HepG2 (cell line): ENCODE results near the gene CLDN14. TPM values are rescaled to one million over a fixed set of nuclear protein-coding genes. Genes with fewer than 3 reads are reported as not detected.

Experiments used
- ATAC-seq: fragments of 200-7000 bp; cut with Tn5 transposase; 3 replicates; pipeline ENCODE4 v1.9.1; 2020; ENCODE audit warnings: mild to moderate bottlenecking, moderate library complexity
- BruUV-seq: library from RNA; stranded (reverse); fragments of 400-500 nt; replicated peaks from 2 replicates; lab custom pipeline; 2021; lab: Mats Ljungman, UMichigan
- CTCF ChIA-PET: fragments of 300-600 bp; formaldehyde crosslinking; extraction: SDS; loops from one replicate; lab custom pipeline; 2021; ENCODE audit warnings: low total read pairs, inconsistent platforms, low intra/inter-chr PET ratio; lab: Yijun Ruan, JAX
- POLR2A ChIA-PET: fragments of 350-600 bp; sonication (Branson Sonifier 250); formaldehyde crosslinking; loops from one replicate; lab custom pipeline; 2020; ENCODE audit warnings: antibody characterized with exemption, inconsistent platforms; lab: Yijun Ruan, JAX
- DNase-seq: peaks from one replicate; pipeline ENCODE4 v3.0.0-alpha.2; 2015; ENCODE audit warnings: low spot score
- FAIRE-seq: peaks from 3 replicates; lab custom pipeline; 2011; peaks lifted over from hg19 to GRCh38; lab: Jason Lieb, UNC
- H2AFZ ChIP-seq: one replicate; pipeline ENCODE4 v1.6.1; 2011; ENCODE audit warnings: low read length, inconsistent platforms
- H3K27ac ChIP-seq: fragments of 300-600 bp; 3 replicates; pipeline ENCODE4 v1.8.0; 2011; ENCODE audit warnings: mixed run types, mild to moderate bottlenecking, mixed read lengths, low read length, inconsistent platforms; ENCODE audit not compliant: insufficient read depth; ENCODE audit errors: extremely low read length
- H3K27me3 ChIP-seq, 2 experiments: fragments of 200-600 bp in 1 of 2; 2 replicates in 1 of 2; 3 replicates in 1 of 2; pipeline versions ENCODE4 v1.6.0 to v1.8.0; 2011; ENCODE audit warnings: low read length in 2 of 2, mild to moderate bottlenecking in 2 of 2, moderate library complexity in 2 of 2, inconsistent platforms in 1 of 2; ENCODE audit not compliant: insufficient read depth in 2 of 2, control insufficient read depth in 1 of 2
- H3K36me3 ChIP-seq, 2 experiments: fragments of 200-600 bp in 1 of 2; replicated peaks in 1 of 2; 2 replicates in 1 of 2; 3 replicates in 1 of 2; pipeline versions ENCODE4 v1.5.1 to v1.8.0; 2011; ENCODE audit warnings: low read length in 2 of 2, inconsistent platforms in 1 of 2; ENCODE audit not compliant: insufficient read depth in 2 of 2, control insufficient read depth in 1 of 2
- H3K4me1 ChIP-seq: 2 replicates; pipeline ENCODE4 v1.5.1; 2012; ENCODE audit warnings: low read length, inconsistent platforms; ENCODE audit not compliant: insufficient read depth
- H3K4me2 ChIP-seq: 2 replicates; pipeline ENCODE4 v1.6.0; 2011; ENCODE audit warnings: low read depth, low read length, inconsistent platforms
- H3K4me3 ChIP-seq, 3 experiments: fragments of 200-600 bp in 1 of 3; sonication (generic), shearing (Covaris generic) in 1 of 3; replicated peaks in 1 of 3; 2 replicates each; pipeline ENCODE4 v1.5.1; 2011 to 2016; ENCODE audit warnings: low read length in 3 of 3, inconsistent platforms in 2 of 3, low read depth in 2 of 3, mild to moderate bottlenecking in 2 of 3, control low read depth in 1 of 3, mixed read lengths in 1 of 3; ENCODE audit not compliant: insufficient read depth in 1 of 3
- H3K79me2 ChIP-seq: one replicate; pipeline ENCODE4 v1.6.1; 2011; ENCODE audit warnings: low read length, inconsistent platforms; ENCODE audit not compliant: insufficient read depth
- H3K9ac ChIP-seq: 2 replicates; pipeline ENCODE4 v1.6.0; 2011; ENCODE audit warnings: mild to moderate bottlenecking, low read depth, low read length, inconsistent platforms; ENCODE audit not compliant: insufficient read depth
- H3K9me3 ChIP-seq: 2 replicates; pipeline ENCODE4 v1.5.1; 2012; ENCODE audit warnings: mild to moderate bottlenecking, low read length
- H4K20me1 ChIP-seq: 2 replicates; pipeline ENCODE4 v1.6.0; 2011; ENCODE audit warnings: inconsistent platforms, mild to moderate bottlenecking, low read length, moderate library complexity; ENCODE audit not compliant: insufficient read depth
- AKAP8 ChIP-seq: sonication (generic); formaldehyde crosslinking; IDR thresholded peaks from 2 replicates; pipeline ENCODE4 v1.5.1; 2020; ENCODE audit warnings: mild to moderate bottlenecking, missing genetic modification reagents
- FIP1L1 ChIP-seq: fragments of 200-400 bp; formaldehyde crosslinking; IDR thresholded peaks from 2 replicates; pipeline ENCODE4 v1.6.1; 2018; ENCODE audit warnings: low read depth, mild to moderate bottlenecking, low read length, moderate library complexity, borderline replicate concordance; ENCODE audit not compliant: insufficient read depth
- HMGXB4 ChIP-seq, 2 experiments: sonication (generic) in 1 of 2; formaldehyde crosslinking in 1 of 2; IDR thresholded peaks; 2 replicates each; pipeline versions ENCODE4 v1.4.0 to v1.6.1; 2018 to 2020; ENCODE audit warnings: missing genetic modification reagents in 2 of 2, borderline replicate concordance in 1 of 2, low read depth in 1 of 2, mild to moderate bottlenecking in 1 of 2, missing biosample characterization in 1 of 2
- KLF11 ChIP-seq: IDR thresholded peaks from 2 replicates; pipeline ENCODE4 v1.6.1; 2016; ENCODE audit warnings: missing compliant biosample characterization
- NFRKB ChIP-seq: fragments of 450-650 bp; IDR thresholded peaks from 2 replicates; pipeline ENCODE4 v1.6.1; 2017
- POLR2AphosphoS2 ChIP-seq: IDR thresholded peaks from 2 replicates; pipeline ENCODE4 v1.6.1; 2011; ENCODE audit warnings: low read depth, low read length, improper control_type of control experiment
- PRMT3 ChIP-seq: sonication (generic); formaldehyde crosslinking; IDR thresholded peaks from 2 replicates; pipeline ENCODE4 v1.8.1; 2022; ENCODE audit warnings: low read depth, mild to moderate bottlenecking, moderate library complexity, missing genetic modification reagents, borderline replicate concordance
- SP1 ChIP-seq, 2 experiments: fragments of 450-650 bp in 1 of 2; sonication (generic) in 1 of 2; formaldehyde crosslinking in 1 of 2; IDR thresholded peaks; 2 replicates each; pipeline versions ENCODE4 v1.4.0 to v1.6.1; 2016 to 2020; ENCODE audit warnings: missing genetic modification reagents in 1 of 2
- TERF1 ChIP-seq: sonication (generic); formaldehyde crosslinking; IDR thresholded peaks from 2 replicates; pipeline ENCODE4 v1.8.0; 2022; ENCODE audit warnings: mild to moderate bottlenecking, missing genetic modification reagents, moderate library complexity
- THAP7 ChIP-seq: sonication (generic); formaldehyde crosslinking; IDR thresholded peaks from 2 replicates; pipeline ENCODE4 v1.8.1; 2023; ENCODE audit warnings: mild to moderate bottlenecking, missing genetic modification reagents
- ZFP62 ChIP-seq: sonication (generic); formaldehyde crosslinking; IDR thresholded peaks from 2 replicates; pipeline ENCODE4 v1.4.0; 2020; ENCODE audit warnings: missing genetic modification reagents
- ZNF230 ChIP-seq: sonication (generic); formaldehyde crosslinking; IDR thresholded peaks from 2 replicates; pipeline ENCODE4 v1.4.0; 2020; ENCODE audit warnings: mild to moderate bottlenecking, missing genetic modification reagents
- ZNF235 ChIP-seq: sonication (generic); formaldehyde crosslinking; IDR thresholded peaks from 2 replicates; pipeline ENCODE4 v1.8.1; 2023; ENCODE audit warnings: mild to moderate bottlenecking, missing genetic modification reagents, borderline replicate concordance
- ZNF382 ChIP-seq: sonication (generic); formaldehyde crosslinking; IDR thresholded peaks from 2 replicates; pipeline ENCODE4 v1.5.0; 2020; ENCODE audit warnings: missing genetic modification reagents, mild to moderate bottlenecking, borderline replicate concordance
- ZNF460 ChIP-seq: sonication (generic); formaldehyde crosslinking; IDR thresholded peaks from 2 replicates; pipeline ENCODE4 v1.5.1; 2020; ENCODE audit warnings: missing genetic modification reagents, mild to moderate bottlenecking, borderline replicate concordance
- ZNF546 ChIP-seq: sonication (generic); formaldehyde crosslinking; conservative IDR thresholded peaks from 2 replicates; pipeline ENCODE4 v1.8.1; 2023; ENCODE audit warnings: mild to moderate bottlenecking, missing genetic modification reagents
- ZNF850 ChIP-seq: sonication (generic); formaldehyde crosslinking; conservative IDR thresholded peaks from 2 replicates; pipeline ENCODE4 v1.9.0; 2021; ENCODE audit warnings: mild to moderate bottlenecking, missing genetic modification reagents
- ZSCAN20 ChIP-seq: sonication (generic); formaldehyde crosslinking; IDR thresholded peaks from 2 replicates; pipeline ENCODE4 v1.4.0; 2020; ENCODE audit warnings: missing genetic modification reagents, mild to moderate bottlenecking, borderline replicate concordance
- WGBS: methylation state at CpG from one replicate; pipeline ENCODE4 v1.1.6; 2017; ENCODE audit warnings: low lambda C conversion rate; 5-methylcytosine and 5-hydroxymethylcytosine counted together
- in situ Hi-C: cut with HindIII; loops from 2 replicates; pipeline ENCODE4 v1.10.0; 2017; ENCODE audit warnings: low pct_unique_long_range_greater_than_20kb; ENCODE audit not compliant: extremely low pct_ligation_motif_present
- intact Hi-C: fragments of 100-400 bp; cut with micrococcal nuclease; formaldehyde crosslinking; loops from one replicate; pipeline ENCODE4 v1.10.0; 2022; ENCODE audit not compliant: unreplicated experiment
- polyA plus RNA-seq, 8 experiments: library from polyadenylated mRNA; depleted of rRNA in 3 of 8; stranded (reverse) in 7 of 8; unstranded in 1 of 8; fragments of >200 nt; fragmentation: Illumina TruSeq in 4 of 8; extraction: Trizol in 4 of 8; gene quantifications; 2 replicates each; pipeline versions ENCODE4 v1.2.1 to v1.2.3, GENCODE V29; 2011 to 2016; ENCODE audit warnings: low read depth in 4 of 8, missing spikeins in 1 of 8, mixed read lengths in 1 of 8; ENCODE audit not compliant: insufficient read depth in 1 of 8
- total RNA-seq, 5 experiments: library from RNA; depleted of rRNA; stranded (reverse); fragments of >200 nt; fragmentation: Illumina TruSeq; extraction: Trizol; gene quantifications; 2 replicates each; pipeline ENCODE4 v1.2.3, GENCODE V29; 2016; ENCODE audit warnings: low read depth in 1 of 5

The CLDN14 gene
- total and polyA plus RNA-seq, 2 of the 13 experiments (the other 11 are each of a cell fraction or from before 2014, with no cell fraction given), result 1.1 to 1.4 TPM

GRCh38 chr21:36486246-36486645 is 6.3 kb upstream of the CLDN14 start:
- TF ChIP-seq AKAP8 (CRISPR knock-in tag) (no peak), ZNF546 (CRISPR knock-in tag) (no peak), THAP7 (CRISPR knock-in tag) (no peak), HMGXB4 (CRISPR knock-in tag; IDR thresholded peaks at IDR 0.05; ENCODE audit: borderline replicate concordance in 1 of 2, low read depth in 1 of 2) (no peak), ZFP62 (CRISPR knock-in tag) (no peak), SP1 (IDR thresholded peaks at IDR 0.05) (no peak), SP1 (CRISPR knock-in tag; IDR thresholded peaks at IDR 0.05) (no peak), FIP1L1 (no peak), ZNF382 (no peak), ZNF460 (no peak), ZNF850 (CRISPR knock-in tag) (no peak), PRMT3 (CRISPR knock-in tag) (no peak), NFRKB (no peak), ZNF230 (CRISPR knock-in tag) (no peak), KLF11 (no peak), ZSCAN20 (no peak), ZNF235 (CRISPR knock-in tag) (no peak), POLR2AphosphoS2 (no peak), TERF1 (CRISPR knock-in tag) (no peak)
- WGBS, result 58% methylated on average over 2 of the region's 9 CpGs

More at GRCh38 chr21:36486246-36486645, 6.3 kb upstream of the CLDN14 start:
- H3K27ac ChIP-seq, result no peak overlapping the region
- no peak for FAIRE-seq
- no peaks in the 10 kb centered on the region for H3K9me3 ChIP-seq
- intact Hi-C loops (no loop called here), in situ Hi-C loops (no loop called here)
- DNase-seq, result no peak
- H3K4me1 ChIP-seq, result peaks cover 41% of the 10 kb centered on the region
- H2AFZ ChIP-seq, result no peak overlapping the region
- ChIA-PET CTCF (no interaction called here), POLR2A (interaction anchor here (1.7 kb wide), 1 partner anchor 9 kb away, joined by 3 read pairs; no protein-coding TSS in a partner anchor)
- H3K79me2 ChIP-seq, result no peaks in the 10 kb centered on the region
- no peak overlapping the region for H3K9ac ChIP-seq
- ATAC-seq, result no peak
- no peaks in the 10 kb centered on the region for H3K27me3 ChIP-seq
- no peak overlapping the region for H3K4me2 ChIP-seq
- H4K20me1 ChIP-seq, result no peaks in the 10 kb centered on the region
- no peak overlapping the region for H3K4me3 ChIP-seq
- no peaks in the 10 kb centered on the region for H3K36me3 ChIP-seq
- BruUV-seq, result no TSS peak
